NCI-H510A treated with DMSO at 0.1 percent for 48 hours (cell line): ENCODE measurements around the gene NDUFS2.
"Not testable (repeated sequence)": the region's sequence is repeated elsewhere in the genome, so short reads cannot be mapped to it uniquely, and the experiment has no call there.

Source experiments
- DNase-seq: peaks from one replicate; lab custom pipeline; 2025; lab: John Stamatoyannopoulos, UW

Gene NDUFS2

DNA sequence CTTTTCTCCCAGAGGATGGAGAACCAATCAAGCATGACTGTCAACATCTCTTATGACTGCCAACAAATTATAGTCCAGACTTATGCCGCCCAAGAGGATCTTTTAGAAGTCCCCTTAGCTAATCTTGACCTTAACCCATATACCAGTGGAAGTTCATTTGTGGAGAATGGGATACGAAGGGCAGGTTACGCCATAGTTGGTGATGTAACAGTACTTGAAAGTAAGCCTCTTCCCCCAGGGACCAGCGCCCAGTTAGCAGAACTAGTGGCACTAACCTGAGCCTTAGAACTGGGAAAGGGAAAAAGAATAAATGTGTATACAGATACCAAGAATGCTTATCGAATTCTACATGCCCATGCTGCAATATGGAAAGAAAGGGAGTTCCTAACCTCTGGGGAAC, 53.1 kb downstream of the NDUFS2 start:
- not testable (repeated sequence) for DNase-seq

DNA sequence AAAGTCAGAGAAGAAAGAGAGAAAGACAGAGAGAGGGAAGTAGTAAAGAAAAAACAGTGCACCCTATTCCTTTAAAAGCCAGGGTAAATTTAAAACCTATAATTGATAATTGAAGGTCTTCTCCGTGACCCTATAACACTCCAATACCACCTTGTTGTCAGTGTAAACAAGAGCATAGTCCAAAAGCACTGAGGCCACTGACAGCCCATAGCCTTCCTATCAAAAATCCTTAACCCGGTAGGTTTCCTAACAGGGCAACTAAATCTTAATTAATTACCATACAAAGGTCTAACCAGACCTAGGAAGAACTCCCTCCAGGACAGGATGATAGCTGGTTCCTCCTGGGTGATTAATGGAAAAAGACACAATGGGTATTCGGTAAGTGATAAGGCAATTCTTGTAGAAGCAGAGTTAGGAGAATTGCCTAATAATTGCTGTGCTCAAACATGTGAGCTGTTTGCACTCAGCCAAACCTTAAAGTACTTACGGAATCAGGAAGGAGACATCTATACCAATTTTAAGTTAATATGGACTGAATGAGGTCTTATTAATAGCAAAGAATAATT, 53.9 kb downstream of the NDUFS2 start:
- DNase-seq = not testable (repeated sequence)

DNA sequence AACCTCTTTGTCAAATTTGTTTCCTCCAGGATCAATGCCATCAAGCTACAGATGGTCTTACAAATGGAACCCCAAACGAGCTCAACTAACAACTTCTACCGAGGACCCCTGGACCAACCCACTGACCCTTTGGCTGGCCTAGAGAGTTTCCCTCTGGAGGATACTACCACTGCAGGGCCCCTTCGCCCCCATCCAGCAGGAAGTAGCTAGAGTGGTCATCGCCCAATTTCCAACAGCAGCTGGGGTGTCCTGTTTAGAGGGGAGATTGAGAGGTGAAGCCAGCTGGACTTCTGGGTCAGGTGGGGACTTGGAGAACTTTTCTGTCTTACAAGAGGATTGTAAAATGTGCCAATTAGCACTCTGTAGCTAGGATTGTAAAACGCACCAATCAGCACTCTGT, 54.9 kb downstream of the NDUFS2 start:
- not testable (repeated sequence) for DNase-seq

DNA sequence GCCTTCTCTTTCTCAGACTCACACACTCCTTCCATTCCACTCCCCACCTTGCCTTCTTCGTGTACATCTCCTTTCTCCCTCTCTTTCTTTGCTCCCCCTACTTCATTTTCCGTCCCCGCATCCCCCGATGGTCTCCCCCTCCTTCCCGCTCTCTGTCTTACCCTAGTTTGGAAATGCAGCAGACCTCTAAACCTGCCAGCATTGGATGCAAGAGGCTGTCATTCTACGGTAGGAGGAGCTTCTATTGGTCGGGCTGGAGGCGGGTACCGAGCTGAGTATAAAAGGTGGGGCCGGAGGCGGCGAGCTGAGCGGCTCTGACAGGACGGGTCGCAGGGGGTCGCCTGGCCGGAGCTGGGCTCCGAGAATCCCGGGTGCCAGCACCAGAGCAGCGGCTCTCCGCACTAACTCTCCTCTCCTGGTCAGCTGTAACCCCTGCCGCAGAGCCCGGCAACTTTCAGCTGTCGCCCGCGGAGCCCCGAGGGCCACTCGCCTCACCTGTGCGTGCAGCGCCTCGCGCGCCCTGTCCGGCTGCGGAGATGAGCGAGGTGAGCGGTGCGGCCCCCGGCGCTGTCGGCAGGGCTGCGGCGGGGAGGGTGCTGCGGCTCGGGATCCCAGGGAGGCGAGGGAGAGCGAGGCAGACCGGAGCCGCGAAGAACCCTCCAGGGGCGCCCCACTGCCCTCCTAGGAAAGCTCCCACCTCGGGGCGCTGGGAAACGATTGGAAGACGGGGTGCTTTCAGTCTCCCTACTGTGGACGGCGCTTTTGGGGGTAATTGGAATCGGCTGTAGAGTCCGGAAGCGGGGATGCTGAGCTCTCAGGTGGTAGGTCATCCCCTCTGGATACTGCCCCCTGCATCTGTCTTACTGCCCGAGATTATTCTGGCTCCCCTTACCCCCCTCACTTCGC, 56.5 kb downstream of the NDUFS2 start, which contains the start of gene PCP4L1:
Gene PCP4L1 (plus strand): TSS at position 307 of the 906 bp plus-strand sequence. CDS start 230 bp downstream, at position 537.
- DNase-seq = peak; percentile 72

DNA sequence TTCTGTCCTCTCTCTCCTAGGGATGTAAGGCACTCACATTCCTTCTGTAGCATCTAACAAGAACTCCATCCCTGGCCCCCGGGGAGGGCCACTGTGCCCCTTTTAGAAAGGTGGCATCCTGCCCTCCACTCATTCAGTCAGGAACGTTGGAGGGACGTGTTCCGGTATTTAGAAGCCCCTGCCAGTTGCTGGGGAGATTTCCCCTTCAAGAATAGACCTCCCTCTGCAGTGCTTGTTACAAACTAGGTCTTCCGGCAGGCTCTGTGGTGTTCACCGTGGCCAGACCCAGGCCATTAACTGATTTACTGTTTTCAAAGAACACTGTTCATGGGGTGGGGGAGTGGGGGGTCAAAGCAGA, 57.2 kb downstream of the NDUFS2 start:
- DNase-seq = no peak

DNA sequence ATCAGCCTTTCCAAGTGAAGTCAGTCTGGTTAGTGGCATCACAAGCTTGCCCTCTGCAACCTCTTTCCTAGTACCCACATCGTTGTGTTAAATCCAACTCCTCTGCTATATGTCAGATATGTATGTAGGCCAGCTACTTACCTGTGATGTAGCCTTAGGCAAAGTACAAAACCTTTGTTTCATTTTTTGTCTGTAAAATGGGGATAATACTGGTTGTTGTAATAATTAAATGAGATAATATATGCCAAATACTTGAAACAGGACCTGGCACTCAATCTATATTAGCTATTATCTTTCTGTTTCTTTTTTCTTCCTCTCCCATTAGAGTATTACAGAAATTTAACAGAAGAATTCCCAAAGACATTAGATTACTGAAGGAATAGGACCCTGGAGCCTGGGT, 57.6 kb downstream of the NDUFS2 start:
- DNase-seq = no peak

DNA sequence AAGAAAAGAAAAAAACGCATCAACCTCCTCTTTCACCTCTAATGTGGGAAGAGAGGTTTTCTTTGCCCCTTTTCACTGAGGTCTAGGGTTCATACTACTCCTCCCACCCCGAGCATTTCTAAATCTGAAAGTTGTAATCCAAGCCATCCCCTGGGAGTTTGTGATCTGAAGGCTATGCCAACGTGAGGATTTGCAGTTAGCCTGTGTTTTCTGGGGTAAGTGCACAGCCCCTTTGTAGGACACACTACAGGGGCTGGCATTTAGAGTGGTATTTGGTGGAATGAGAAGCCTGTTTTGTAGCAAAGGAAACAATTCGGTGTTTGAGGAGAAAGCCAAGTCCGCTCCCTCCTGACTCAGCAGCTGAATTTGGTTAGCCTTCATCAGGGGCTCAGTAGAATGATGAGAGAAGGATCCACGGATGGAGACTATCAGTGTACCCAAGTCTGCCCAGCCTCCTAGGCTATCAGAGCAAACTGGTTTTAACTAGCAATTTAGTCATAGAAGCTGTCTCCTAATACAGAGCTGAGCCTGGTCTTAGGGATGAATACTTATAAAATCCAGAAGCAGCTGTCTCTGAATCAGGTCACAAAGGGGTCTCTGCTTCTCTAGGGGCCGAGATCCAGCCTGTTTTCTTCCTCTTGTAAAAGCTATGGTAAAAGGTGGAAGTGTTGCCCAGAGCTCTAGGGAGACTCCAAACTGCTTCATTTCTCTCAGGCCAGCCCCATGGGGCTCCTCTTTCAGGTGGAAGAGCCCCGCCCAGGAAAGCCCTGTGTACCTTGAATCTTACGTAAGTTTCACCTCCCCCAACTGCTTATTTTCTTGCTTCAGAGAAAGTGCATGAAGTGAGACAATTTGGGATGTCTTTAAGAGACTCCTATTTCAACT, 58.5 kb downstream of the NDUFS2 start:
- no peak for DNase-seq

DNA sequence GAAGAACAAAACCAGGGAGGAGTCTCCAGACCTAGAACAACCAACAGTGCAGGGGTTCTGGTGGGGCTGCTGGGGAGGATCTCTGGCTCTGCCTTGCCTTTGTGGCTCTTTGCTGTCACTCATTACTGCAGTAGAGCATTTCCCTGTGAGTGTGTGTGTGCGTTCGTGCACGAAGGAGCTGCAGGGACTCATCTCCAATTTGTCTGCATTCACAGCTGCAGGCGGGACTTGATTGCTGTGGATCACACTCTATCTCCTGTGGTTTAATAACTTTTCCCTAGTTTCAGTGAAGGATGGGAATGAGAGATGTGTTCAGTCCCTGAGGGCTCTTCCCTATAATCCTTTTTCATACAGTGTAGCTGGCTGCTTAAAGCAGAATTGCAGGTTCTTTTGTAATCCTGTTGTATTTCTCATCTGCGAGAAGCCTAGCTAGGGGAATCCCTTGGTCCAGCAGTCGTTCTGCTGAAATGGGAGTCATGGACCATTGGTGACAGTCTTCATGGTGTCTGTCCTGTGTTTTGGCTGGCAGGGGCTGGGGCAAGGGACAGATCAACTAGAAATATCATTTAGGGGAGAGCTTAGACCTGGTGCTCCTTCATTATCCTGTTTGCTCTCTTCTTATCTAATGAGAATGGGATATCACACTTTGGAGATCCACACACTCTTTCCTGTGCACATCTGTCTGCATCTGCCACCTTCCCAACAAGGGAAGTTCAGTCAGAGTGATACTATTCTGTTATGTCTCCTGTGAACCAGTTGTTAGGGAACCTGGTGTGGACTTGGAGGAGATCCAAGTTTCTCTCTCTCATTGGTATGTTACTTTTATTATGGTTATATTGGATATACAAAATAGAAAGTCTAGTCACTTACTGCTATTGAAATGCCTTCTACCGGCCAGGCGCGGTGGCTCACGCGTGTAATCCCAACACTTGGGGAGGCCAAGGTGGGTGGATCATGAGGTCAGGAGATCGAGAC, 59.4 kb downstream of the NDUFS2 start:
- DNase-seq = no peak
